GM12872 (cell line): ENCODE measurements around the gene CDC20B.

ENCODE experiments used
- TF ChIP-seq, protein P1 (sequence below): IDR thresholded peaks from 3 replicates; pipeline ENCODE4 v1.5.1; 2011; ENCODE audit warnings: low read depth, mild to moderate bottlenecking, low read length, moderate library complexity; ENCODE audit not compliant: insufficient read depth

Gene CDC20B

DNA sequence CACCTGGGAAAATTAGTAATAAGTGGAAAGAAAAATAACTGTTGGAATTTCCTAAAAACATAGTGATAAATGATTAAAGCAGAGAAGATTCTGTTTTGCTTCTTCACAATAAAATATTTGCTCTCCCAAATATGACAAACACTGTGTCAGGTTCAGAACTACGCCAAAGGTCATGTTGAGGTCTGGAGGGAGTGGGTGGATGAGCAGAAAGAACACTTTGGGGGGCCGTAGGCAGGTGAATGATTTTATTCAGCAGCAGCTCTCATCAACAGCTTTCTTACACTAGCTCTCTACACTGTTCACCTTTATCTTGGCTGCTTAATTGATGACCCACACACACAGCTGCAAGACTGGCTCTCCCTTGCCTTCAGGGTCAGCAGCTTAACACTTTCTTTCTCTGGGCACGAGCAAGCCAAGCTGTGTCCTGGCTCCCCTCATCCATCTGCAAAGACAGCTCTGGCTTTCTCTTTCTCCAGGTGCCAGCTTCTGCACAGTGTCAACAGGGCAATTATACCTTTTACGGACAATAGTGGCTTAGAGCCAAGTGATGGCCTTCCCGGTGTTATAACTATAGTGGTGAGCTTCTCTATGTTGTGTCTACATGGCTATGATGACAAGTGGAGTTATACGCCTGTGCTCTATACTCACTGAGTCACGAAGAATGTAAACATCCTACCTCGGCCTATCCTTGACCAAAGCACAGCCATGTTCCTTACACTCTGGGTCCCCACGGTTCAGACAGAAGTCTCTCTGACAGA lies 31.9 kb downstream of the CDC20B start:
- TF ChIP-seq, protein P1, sequence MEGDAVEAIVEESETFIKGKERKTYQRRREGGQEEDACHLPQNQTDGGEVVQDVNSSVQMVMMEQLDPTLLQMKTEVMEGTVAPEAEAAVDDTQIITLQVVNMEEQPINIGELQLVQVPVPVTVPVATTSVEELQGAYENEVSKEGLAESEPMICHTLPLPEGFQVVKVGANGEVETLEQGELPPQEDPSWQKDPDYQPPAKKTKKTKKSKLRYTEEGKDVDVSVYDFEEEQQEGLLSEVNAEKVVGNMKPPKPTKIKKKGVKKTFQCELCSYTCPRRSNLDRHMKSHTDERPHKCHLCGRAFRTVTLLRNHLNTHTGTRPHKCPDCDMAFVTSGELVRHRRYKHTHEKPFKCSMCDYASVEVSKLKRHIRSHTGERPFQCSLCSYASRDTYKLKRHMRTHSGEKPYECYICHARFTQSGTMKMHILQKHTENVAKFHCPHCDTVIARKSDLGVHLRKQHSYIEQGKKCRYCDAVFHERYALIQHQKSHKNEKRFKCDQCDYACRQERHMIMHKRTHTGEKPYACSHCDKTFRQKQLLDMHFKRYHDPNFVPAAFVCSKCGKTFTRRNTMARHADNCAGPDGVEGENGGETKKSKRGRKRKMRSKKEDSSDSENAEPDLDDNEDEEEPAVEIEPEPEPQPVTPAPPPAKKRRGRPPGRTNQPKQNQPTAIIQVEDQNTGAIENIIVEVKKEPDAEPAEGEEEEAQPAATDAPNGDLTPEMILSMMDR = no peak

DNA sequence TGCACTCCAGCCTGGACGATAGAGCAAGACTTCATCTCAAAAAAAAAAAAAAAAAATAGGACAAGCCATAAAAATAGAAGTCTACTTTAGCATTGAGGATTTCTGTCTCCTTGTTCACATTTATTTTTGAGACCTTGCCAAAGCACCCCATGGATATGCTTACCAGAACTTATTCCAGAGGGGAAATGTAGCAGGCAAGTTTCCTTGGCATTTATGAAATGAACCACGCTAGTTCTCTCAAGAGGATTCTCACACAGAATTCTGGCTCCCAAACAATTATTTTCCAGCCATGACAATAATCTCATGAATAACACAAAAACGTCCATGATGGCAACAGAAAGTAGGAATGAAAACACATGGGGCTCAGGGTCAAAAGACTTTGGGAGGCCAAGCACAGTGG lies 36.5 kb downstream of the CDC20B start:
- TF ChIP-seq, protein P1 = no peak

DNA sequence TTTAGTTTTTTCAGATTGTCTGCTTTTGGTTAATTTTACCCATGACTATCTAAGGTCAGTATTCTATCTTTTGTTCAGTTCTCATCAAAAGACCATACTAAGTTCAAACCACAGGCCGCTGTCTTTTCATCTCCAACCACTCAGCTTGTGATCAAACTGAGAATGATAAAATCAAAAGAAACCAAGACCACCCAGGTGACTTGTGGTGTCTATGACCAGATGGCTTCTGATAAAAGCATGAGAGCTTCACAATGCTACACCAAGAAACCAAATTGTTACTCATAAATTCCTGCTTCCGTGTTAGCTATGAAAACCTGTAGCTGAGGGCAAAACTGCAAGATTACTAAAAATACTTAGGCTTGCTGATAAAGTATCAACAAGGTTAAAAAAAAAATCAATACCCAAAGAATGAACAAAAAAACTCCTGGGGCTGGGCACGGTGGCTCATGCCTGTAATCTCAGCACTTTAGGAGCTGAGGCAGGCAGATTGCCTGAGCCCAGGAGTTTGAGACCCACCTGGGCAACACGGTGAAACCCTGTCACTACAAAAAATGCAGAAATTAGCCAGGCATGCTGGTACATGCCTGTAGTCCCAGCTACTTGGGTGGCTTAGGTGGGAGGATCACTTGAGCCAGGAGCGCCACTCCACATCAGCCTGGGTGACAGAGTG lies 38.8 kb downstream of the CDC20B start:
- TF ChIP-seq, protein P1 = no peak

DNA sequence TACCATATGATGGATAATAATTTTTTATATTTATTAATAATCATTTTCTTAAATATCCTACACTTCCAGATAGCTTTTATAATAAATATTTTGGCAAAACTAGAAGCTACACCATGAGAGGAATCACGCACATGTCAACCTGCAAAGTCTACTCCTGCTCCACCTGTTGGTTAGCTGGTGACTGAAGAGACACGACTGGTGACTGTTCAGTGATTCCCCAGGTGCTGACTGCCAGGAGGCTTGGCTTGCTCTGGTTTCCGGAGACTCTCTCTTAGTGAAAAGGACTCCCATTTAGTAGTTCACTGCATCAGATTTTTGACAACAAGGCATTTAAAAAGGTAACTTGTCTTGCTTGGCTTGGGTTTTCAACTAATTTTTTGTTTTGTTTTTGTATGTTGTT lies 49.6 kb downstream of the CDC20B start:
- TF ChIP-seq, protein P1 = no peak

DNA sequence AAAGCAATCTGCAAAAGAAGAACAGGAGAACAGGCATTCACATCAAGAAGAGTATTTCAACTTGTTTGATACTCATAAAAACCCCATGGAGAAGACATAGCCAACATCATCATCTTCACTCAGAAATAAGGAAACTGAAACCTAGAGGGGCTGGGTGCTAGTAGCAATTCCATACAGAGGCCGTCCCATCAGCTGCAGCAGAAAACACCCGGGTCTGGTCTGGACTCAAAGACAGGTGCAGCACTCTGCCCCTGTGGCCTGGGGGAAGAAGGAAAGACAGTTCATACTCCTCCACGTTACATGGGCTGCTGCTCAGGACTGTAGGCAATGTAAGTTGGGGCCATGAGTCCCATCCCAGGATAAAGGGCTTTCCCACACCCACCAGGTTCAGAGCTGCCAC lies 58.9 kb downstream of the CDC20B start:
- TF ChIP-seq, protein P1 = no peak

DNA sequence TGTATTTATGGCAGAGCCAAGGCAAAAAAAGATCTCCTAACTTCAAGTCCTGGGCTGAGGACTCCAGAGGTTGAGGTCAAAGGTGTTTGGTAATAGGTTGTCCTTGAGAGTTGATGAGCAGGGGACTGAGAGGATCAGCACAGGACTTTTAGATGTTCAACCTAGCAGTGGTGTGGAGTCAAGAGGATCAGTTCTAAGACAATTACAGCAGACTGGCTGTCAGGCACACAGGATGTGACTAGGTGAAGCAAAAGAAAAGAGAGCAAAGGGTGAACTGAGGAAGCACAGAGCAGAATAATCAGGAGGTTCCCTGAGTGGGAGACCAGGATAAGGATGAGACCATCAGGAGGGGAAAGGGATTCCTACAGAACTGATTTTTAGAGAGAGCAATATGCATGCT lies 59.6 kb downstream of the CDC20B start:
- TF ChIP-seq, protein P1 = no peak

DNA sequence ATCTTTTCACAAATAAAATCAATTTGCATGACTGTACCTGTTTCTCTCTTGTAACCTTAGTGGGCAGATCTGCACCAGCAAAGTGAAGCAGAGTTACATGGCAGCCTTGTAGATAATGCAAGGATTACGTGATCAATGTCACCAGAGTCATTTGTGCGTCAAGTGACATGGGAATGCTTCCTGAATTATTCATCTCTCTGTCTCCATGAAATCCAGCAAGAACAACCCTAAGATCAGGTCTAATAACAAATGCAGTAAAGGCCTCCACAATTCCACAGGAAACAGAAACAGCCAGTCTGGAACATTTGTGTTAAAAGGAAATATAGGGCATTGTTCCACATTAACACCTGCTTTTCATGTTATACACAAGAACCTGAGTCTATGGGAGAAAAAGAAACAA lies 62.8 kb downstream of the CDC20B start:
- TF ChIP-seq, protein P1 = no peak
